Gastrocnemius medialis (tissue), 4 donors: ENCODE data around the gene TARS3.

Experiments used
- CTCF ChIP-seq, 5 experiments: fragments of 450-650 bp in 3 of 5; fragments of 200-600 bp in 2 of 5; sonication (generic) in 2 of 5; IDR thresholded peaks in 4 of 5; conservative IDR thresholded peaks in 1 of 5; 1 replicate in 4 of 5; 2 replicates in 1 of 5; pipeline ENCODE4 v1.5.1; 2016 to 2019; ENCODE audit warnings: antibody characterized with exemption in 5 of 5, mild to moderate bottlenecking in 3 of 5, moderate library complexity in 3 of 5
- POLR2A ChIP-seq, 2 donors: fragments of 450-650 bp; IDR thresholded peaks; one replicate each; pipeline ENCODE4 v1.6.1; 2017; ENCODE audit warnings: antibody characterized with exemption in 2 of 2, mild to moderate bottlenecking in 2 of 2, moderate library complexity in 2 of 2

- TF ChIP-seq CTCF (IDR thresholded peaks at IDR 0.05 in 4 of 5, conservative IDR thresholded peaks at IDR 0.05 in 1 of 5) (no peak), POLR2A (IDR thresholded peaks at IDR 0.05) (no peak)
These were observed 106.2 kb downstream of the TARS3 start for GRCh38 chr15:101618076-101618475.
